ENCODE measurements around the gene CD34.
"Not testable (repeated sequence)": the region's sequence is repeated elsewhere in the genome, so short reads cannot be mapped to it uniquely, and the experiment has no call there.

CD34 gene, protein sequence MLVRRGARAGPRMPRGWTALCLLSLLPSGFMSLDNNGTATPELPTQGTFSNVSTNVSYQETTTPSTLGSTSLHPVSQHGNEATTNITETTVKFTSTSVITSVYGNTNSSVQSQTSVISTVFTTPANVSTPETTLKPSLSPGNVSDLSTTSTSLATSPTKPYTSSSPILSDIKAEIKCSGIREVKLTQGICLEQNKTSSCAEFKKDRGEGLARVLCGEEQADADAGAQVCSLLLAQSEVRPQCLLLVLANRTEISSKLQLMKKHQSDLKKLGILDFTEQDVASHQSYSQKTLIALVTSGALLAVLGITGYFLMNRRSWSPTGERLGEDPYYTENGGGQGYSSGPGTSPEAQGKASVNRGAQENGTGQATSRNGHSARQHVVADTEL

GRCh38 chr1:207910591-207911354, at the start of gene CD34:
Gene CD34 (minus strand): TSS chr1:207911125. CDS start chr1:207911080, 45 bp downstream.
- DNase-seq = no peak

GRCh38 chr1:207960346-207960745, 49.4 kb upstream of the CD34 start:
- DNase-seq = no peak

GRCh38 chr1:207959910-207960309, 49.0 kb upstream of the CD34 start:
- DNase-seq = no peak

DNA sequence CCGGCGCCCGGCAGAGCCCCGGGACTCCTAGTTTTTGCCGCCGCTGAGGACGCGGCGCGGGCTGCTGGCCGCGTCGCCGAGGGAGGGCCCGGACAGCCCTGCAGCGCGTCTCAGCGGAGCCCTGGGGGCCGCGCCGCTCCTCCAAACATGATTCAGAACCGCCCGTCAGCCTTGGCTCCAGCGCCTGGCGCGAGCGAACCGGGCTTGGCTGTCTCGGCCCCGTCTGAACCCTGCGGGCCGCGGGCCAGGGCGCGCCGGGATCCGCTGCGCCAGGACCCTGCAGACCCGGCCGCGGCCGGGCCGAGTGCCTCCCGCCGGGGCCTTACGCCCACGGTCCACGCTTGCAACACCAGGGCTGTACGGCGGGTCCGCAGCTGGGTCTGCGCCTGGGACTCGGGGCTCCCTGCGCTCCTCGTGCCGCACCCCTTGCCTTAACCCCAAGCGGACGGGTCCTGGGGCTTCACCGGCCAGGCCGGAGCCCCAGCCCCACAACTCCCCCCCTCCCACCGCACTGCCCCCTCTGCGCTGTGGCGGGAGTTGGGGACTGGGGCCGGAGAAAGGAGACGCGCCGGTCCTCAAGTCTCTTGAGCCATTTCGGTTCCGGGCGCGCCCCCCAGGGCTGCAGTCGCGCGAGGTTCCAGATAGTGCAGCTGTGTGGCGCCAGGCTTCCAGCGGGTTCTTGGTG, 48.4 kb upstream of the CD34 start:
- DNase-seq = no peak

- DNase-seq = no peak
Observed at GRCh38 chr1:207958376-207959139, 47.6 kb upstream of the CD34 start.

DNA sequence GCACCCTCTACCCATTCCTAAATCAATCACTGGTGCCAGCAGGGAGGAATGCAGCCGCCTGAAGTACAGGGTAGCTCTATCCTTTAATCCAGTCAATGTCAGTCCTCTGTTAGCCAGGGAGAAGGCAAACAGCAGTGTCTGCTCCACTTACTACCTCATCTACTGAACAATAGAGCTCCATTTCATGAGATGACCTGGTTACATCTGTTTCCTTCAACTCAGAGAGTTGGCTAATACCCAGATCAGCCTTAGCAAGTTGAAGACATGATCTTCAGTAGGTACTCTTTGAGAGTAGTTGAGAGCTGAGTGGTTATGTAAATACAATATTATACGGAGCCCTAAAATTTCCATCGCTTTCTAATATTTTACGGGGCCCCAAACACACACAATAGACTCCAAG, 46.1 kb upstream of the CD34 start:
- no peak for DNase-seq

- DNase-seq = no peak
Observed at GRCh38 chr1:207954104-207954503, 43.2 kb upstream of the CD34 start.

GRCh38 chr1:207952617-207953542, 42.0 kb upstream of the CD34 start:
- no peak for DNase-seq

- DNase-seq = no peak
Observed at GRCh38 chr1:207951652-207952051, 40.7 kb upstream of the CD34 start.

GRCh38 chr1:207950750-207951149, 39.8 kb upstream of the CD34 start:
- no peak for DNase-seq

GRCh38 chr1:207949571-207950195, 38.8 kb upstream of the CD34 start:
- no peak for DNase-seq

- no peak for DNase-seq
Observed at GRCh38 chr1:207948536-207949250, 37.8 kb upstream of the CD34 start.

DNA sequence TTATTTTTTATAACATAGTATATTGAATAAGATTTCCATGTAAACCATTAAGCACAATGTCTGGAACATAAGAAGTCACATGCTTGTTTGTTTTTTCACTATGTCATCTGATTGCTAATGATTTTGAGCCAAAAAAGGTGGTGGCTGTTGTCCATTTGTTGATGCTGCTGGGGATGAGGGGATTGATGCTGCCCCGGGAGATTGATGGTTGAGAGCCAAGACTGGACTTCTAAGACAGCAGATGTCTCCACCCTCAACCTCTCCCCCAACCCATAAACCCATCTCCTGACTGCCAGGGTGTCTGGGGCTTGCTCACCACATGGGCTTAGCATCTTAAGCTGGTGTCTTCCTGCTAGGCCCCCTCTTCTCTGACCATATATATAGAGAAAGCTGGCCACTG, 35.8 kb upstream of the CD34 start:
- no peak for DNase-seq

- no peak for DNase-seq
Observed at GRCh38 chr1:207944571-207944970, 33.6 kb upstream of the CD34 start.

- DNase-seq = not testable (repeated sequence)
Observed at GRCh38 chr1:207942337-207942741, 31.4 kb upstream of the CD34 start.

- DNase-seq = no peak
Observed at GRCh38 chr1:207941665-207942064, 30.7 kb upstream of the CD34 start.

- no peak for DNase-seq
Observed at GRCh38 chr1:207938016-207938415, 27.1 kb upstream of the CD34 start.

DNA sequence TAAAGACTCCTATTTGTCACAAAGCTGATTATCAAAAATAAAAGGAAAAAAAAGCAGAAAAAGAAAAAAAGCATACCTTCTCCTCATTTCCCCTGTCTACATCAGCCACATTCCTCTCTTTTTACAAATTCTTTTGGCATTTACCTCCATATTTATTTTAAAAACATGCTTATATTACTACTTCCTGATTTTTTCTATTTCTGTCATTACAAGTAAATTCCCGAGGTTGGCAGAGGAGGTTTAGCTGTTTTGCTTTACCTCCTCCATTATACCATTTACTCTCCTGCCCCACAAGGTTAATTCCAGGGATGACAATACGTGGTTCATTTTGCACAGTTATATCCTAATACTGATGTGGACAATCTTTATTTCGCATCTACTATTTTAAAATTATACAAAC, 26.3 kb upstream of the CD34 start:
- no peak for DNase-seq

- no peak for DNase-seq
Observed at GRCh38 chr1:207935166-207935583, 24.2 kb upstream of the CD34 start.

GRCh38 chr1:207933205-207933800, 22.4 kb upstream of the CD34 start:
- DNase-seq = no peak

Data from CD4-positive, alpha-beta T cell treated with Interleukin-21 for 1 hour (primary cell).